ENCODE results near the gene EPHA10.
"Not testable (repeated sequence)": the region's sequence is repeated elsewhere in the genome, so short reads cannot be mapped to it uniquely, and the experiment has no call there.

The EPHA10 gene

GRCh38 chr1:37767488-37767887 lies 2.6 kb upstream of the EPHA10 start:
- no peak for DNase-seq

DNA sequence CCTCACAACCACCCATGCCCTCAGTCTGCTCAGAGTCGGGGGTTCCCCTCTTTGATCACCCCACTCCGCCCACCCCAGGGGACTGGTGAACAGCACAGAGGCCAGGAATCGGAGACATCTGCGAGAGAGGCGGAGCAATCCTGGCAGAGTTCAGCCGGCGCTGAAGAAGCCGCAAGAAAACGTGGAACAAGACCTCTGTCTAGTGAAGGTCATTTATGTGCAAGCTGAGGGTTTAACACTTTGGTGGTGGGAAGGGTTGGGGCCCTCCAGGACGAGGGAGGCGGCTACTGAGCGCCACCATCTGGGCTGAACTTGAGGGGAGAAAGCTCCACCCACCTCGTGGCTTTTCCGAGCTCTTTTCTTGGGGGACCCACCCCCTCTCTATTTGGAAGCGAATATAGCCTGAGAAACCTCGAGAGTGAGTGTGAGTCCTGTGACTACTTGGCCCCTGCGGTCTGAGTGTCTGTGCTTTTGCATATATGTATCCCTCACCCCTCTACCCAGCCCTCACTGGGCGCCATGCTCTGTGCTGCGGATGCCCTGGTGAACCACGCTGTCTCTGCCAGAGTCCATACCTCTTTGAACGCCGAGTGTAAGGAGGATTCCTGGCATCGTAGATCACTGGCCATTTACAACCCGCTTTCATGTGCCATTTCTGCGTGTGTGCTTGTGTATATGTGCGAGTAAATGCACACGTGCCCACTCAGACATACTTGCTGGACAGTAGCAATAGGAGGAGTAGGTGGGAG lies 1.2 kb upstream of the EPHA10 start:
- DNase-seq: no peak

DNA sequence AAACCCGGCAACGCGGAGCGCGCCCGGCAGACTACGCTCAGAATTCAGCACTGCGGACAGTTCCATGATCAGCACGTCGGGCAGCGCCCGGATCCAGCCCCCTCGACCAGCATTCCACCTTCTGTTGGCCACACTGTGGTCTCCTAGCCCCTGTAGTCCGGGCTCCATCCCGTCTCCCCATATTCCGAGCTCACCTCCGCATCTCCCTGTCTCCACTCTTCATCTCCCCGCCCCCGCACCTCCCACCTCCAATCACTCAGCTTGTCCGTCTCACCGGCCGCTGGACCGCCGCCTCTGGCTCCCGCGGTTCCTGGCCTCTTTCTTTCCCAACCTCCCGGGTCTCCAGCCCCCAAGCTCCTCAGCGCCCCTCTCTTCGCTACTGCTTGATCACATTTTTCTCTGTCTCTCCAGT lies 500 bp downstream of the EPHA10 start:
- no peak for DNase-seq

DNA sequence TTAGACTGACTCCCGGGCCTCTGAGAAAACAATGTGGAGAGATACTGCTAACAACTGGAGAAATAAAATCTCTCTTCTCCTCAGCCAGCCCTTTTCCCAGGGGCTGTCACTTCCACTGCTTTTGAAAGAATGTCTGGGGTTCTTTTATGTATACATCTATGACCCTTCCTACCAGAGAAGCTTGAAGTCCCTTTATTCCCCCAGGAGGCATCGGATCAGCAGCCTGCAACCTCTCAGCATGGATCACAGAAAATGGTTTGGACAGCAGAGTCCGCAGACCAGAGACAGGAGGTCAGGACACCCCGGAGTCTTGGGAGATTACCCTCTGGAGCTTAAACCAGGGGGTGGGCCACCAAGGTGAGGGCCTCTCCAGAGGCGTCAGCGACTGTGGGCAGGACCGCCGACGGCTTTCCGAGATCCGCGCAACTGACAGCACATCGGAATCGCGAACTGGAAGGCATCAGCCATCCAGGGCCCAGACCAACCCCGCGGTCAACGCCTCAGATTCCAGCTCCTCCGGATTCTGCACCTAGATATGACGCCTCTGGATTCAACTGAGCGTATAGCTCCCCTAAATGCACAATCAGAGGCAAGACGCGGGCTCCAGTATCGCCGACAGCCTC lies 1.0 kb downstream of the EPHA10 start:
- no peak for DNase-seq

- DNase-seq: no peak
Measured at GRCh38 chr1:37762516-37762915, 2.4 kb downstream of the EPHA10 start.

DNA sequence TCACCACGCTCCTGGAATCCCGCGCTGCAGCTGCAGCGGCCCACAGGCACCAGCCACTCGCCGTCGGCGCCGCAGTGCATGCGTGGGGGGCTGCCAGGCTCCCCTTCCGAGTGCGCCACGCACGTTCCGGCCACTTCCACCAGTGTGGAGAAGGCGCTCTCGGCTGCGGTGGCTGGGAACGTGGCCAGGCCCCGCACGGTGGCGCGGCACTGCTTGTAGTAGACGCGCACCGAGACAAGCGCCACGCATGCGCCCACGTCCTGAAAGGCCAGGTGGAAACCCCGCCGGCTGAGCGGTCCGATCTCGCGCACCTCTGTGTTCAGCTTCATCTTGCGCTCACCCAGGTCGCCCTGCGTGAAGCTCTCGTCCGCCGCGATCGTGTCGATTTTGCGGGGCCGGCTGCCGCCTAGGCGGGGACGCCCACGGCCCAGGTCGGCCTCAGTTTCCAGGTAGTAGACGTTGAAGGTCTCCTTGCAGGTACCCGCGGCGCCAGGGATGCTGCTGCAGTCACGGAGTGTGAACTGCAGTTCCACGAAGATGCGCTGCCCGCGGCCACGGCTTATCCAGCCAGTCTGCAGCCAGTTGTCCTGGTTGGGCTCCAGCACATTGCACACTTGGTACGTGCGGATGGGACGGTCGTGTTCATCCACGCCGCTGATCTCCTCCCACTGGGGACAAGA lies 3.4 kb downstream of the EPHA10 start:
- no peak for DNase-seq

GRCh38 chr1:37759451-37759850 lies 5.5 kb downstream of the EPHA10 start:
- DNase-seq: no peak

GRCh38 chr1:37755951-37756560 lies 8.9 kb downstream of the EPHA10 start:
- no peak for DNase-seq

DNA sequence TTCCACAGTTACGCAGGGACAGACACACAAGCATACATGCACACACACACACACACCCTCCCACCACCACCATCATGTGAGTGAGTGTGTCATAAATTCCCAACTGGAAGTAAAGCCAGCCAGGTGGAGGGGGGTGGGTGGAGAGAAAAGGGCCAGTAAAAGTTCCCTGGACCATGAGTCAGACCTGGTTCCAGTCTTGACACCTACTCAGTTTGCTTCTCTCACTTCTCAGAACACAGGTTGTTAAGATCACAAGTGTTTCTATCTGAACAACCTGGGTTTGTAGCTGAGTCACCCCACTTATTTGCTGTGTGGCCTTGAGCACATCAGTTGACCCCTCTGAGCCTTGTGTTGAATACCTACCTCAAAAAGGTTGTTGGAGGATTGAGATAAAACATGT lies 9.6 kb downstream of the EPHA10 start:
- DNase-seq: no peak

GRCh38 chr1:37753473-37754321 lies 11.2 kb downstream of the EPHA10 start:
- DNase-seq: no peak

- no peak for DNase-seq
Measured at GRCh38 chr1:37752583-37753471, 12.1 kb downstream of the EPHA10 start.

- DNase-seq: no peak
Measured at GRCh38 chr1:37752213-37752582, 12.7 kb downstream of the EPHA10 start.

GRCh38 chr1:37748565-37748964 lies 16.4 kb downstream of the EPHA10 start:
- no peak for DNase-seq

GRCh38 chr1:37746806-37747205 lies 18.1 kb downstream of the EPHA10 start:
- DNase-seq: no peak

GRCh38 chr1:37741662-37742061 lies 23.3 kb downstream of the EPHA10 start:
- no peak for DNase-seq

DNA sequence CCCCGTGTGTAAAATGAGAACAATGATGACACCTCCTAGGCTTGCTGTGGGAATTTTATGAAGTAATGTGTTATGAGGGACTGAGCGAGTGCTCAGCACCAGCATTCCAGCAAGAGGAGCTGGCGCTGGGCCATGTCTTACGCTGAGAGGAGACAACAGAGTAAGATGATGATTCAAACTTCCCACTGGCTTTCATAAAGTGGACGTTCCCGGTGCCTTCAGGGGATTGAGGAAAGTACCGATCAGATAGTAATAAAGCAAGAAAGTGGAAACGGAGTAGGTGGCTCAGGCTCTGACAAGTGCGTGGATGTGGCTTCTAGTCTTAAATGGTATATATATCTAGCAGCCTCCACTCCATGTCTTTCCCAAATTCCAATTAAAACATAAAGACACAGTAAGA lies 23.8 kb downstream of the EPHA10 start:
- no peak for DNase-seq

- no peak for DNase-seq
Measured at GRCh38 chr1:37739222-37739621, 25.7 kb downstream of the EPHA10 start.

DNA sequence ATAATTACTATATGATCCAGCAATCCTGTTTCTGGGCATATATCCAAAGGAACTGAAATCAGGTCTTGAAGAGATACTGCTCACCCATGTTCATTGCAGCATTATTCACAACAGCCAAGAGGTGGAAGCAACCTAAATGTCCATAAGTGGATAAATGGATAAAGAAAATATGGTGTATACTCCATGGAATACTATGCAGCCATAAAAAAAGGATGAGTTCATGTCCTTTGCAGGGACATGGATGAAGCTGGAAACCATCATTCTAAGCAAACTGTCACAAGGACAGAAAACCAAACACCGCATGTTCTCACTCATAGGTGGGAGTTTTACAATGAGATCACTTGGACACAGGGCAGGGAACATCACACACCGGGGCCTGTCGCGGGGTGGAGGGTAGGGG lies 26.3 kb downstream of the EPHA10 start:
- not testable (repeated sequence) for DNase-seq

GRCh38 chr1:37737975-37738374 lies 26.9 kb downstream of the EPHA10 start:
- DNase-seq: not testable (repeated sequence)

DNA sequence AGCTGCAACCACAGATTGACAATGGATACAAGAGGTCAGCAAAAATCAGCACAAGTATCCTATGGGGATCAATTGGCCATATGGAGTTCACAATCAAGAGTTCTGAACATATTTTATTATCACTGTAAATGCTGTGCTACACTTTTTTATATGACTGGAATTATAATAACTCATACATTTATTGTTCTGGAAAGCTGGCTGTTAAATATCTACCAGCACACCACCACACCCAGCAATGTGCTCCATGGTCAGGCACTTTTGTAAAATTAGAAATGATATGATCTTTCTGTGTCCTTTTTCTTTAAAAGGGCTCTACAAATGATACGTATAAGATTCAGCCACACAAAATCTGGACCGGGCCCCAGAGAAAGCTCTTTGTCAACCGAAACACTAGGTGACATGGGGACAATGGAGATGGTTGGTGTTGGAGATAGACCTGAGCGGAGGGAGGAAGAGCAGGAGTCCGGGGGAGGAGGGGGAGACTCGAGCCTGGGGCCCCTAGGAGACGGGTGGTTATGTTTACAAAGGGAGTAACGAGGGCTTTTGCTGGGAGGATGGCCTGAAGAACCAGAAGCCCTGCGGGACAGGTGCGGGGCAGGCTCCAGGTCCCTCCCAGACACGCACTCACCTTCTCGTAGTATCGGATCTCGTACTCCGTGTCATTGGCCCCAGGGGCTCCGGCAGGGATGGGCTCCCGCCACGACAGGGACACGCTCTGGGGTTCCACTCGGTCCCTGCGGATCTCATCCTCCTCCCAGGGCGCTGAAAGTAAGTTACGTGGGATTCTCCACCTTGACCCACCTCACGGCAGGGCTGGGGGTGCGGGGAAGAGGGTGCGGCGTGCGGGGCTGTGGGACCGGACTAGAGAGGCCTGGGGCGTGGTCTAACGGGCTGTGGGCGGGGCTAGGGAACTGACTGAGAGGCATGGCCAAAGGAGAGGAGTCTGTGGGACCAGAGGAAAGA lies 30.0 kb downstream of the EPHA10 start:
- DNase-seq: no peak

Data from DMS 273 treated with DMSO at 0.1 percent for 48 hours (cell line).